ENCODE data around the gene LRRC17. TPM values are rescaled to one million over a fixed set of nuclear protein-coding genes. Genes with fewer than 3 reads are reported as not detected.

Gene LRRC17
- total RNA-seq, 1 donor from 2014 or later, result 27.0 TPM

DNA sequence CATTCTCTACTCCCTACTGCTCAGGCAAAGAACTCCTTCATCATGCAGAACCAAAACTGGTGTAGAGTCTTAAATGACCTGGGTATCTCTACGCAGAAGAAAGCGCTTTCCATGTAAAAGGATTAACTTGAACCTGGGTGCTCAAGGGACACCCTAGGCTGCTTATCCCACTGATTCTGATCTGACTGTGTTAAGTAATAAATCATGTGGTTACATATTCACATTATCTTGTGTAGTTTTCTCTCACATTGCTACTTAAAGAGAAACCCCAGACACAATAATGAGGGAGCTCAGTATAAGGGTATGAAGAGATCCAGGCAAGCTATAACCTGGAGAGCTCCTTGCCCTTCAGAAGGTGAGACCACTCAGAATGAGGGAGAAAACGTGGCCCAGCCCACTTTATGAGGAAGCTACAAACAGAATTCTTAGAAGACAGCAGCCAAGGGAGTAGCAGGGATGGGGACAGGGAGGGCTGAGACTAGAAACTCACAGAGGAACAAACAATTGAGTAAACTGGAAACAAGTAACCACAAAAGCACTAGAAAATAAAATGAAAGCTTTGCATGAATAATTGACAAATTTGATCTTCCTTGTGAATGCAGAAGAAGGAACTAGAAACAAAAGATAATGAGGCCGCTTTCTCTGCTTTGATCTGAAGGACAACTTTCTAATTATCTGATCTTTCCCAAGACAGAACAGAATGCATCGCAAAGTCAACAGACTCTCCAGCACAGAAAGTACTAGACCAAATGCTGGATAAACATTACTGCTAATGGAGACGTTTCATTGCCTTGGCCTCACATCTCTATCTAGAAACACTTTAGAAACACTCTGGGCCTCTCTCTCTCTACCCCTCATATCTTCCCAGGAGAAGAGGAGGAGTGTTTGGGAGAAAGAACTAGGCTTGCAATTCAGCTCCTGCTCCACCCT lies 76.1 kb downstream of the LRRC17 start:
- no peak for DNase-seq

DNA sequence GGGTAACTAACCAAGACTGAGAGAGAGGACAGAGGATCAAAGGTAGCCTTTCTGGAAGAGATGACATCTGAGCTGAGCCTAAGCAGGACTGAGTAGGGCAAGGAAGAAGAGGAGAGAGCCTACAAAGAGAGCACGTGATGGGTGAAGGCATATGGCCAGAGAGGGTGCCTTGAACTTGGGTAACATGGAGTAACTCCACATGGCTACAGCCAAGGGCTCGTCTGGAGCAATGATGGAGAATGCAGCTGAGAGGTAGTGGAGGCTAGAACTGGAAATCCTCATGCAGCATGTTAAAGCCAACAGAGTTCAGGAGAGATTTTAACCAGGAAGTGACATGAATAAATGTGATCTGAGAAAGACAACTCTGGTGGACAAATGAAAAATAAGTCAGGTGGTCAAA lies 77.8 kb downstream of the LRRC17 start:
- no peak for DNase-seq

DNA sequence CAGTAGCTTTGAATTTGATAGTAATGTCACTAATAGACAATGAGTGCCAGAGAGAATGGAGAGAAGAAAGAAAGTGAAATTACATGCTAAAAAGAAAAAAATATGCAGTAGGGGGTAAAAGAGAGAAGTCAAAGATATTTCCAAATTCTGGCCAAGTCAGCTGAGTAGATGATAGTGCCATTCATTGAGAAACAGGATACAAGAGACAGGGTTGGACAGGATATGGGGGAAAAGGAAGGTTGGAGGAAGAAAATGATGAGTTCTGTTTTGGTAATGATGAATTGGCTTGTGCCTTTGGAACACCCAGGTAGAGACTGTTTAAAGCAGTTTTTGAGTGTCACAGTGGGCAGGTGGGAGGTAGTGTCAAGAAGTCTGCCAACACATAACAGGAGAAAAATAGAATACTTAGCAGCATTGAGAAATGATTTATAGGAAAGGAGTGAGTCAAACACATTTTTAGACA lies 78.3 kb downstream of the LRRC17 start:
- no peak for DNase-seq

DNA sequence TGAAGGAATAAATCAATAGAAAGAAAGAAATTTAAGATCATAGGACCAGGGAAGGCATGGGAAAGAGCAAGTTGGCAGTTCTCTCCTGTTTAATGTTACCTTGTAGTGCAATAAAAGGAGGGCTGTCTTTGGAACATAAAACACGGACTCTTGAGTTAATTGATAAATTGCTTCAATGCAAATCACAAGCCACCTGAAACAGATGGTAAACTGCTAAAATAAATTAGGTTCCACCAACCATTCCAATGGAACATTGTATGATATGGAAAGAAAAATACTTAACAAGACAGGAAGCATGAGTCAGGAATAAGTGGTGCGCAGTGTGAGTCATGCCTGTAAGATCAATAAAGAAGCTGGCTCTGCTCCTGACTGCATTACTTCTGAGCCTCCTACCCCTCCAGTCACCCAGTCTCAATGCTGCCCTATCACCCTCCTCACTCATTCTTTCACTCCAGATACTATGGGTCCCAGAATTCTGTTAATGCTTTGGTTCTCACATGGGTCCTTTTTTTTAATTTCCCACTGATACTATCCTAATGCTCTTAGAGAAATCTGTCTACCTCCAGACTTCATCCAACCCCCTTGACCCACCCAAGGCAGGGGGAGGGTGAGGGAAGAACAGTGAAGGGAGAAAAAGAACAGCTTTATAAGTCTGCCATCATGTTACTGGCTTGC lies 78.9 kb downstream of the LRRC17 start:
- DNase-seq, result no peak

DNA sequence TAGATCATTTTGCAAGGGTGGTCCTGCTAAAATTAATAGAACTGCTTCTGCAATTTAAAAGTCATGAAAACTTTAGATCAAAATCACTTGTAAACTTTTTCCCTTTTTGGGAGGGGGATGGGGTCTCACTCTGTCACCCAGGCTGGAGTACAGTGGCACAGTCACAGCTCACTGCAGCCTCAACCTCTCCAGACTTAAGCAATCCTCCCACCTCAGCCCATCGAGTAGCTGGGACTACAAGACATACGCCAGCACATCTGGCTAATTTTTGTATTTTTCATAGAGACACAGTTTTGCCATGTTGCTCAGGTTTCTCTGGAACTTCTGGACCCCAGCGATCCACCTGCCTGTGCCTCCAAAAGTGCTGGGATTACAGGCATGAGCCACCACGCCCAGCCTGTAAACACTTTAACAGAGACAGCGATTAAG lies 79.7 kb downstream of the LRRC17 start:
- DNase-seq, result no peak

DNA sequence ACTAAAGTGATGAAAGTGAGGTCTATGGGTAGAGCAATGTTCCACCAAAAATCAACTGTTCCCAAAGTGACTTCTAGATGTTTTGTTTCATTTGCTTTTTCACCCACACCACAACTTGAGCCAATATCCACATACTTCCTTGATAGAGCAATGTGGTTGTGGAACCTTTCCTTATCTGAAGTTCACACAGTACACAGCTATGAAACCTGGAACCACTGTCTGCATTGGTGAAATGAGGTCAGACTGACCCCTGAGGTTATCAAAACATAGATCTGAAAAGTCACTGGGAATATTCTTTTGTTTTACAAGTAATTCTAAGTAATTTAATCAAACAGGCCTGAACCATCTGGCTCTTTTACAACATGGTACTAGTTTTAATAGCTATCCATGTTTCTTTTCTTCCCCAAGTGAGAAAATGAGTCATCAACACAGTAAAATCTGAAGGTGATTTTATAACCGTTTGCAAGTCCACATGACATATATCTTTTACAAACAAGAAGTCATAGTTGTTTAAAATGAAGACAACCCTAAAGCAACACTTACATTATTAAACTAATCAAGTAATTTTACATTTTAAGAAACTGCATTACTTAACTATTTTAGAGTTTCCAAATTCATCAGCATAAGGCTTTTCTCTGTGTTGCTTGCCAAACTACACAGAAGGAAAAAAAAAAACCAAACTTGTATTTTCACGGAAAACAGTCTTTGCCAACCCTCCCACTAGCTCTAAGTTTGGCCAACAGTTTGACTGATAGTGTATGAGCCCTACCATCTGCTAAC lies 80.3 kb downstream of the LRRC17 start:
- no peak for DNase-seq

DNA sequence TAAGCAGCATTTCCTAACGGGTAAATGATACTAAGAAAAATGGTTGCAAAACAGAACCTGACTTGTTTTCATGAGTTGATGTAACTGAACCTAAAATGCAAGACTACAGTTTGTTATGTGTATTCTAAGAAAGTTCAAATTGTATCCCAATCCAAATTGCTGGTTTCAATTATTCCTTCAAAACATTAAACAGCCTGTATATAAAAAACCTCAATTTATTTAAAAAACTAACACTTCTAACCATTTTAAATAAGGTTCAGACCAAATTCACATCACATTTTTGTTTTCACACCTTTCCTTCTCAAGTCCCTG lies 80.9 kb downstream of the LRRC17 start:
- no peak for DNase-seq

DNA sequence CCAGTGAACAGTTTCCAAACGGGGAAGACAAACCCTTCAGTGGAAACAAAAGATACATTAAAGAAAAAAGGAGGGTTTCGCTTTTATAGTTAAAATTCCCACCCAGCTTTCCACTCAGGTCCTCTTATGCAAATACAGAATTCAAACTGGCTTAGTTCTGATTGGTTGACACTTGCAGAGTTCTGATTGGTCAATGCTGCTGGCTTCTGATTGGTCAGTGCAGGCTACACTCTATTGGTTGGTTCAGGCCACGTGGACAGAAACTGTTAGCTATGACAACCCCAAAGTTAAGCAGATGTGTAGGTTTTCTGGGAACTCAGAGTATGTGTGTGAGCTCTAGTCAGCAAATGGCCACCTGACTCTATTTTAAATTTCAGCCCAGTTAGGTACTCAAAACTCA lies 81.8 kb downstream of the LRRC17 start:
- DNase-seq, result no peak

Other genes with a start within 250 kb of the LRRC17 start
- 3.1 TPM for gene POLR2J2, start 241.3 kb upstream of the LRRC17 start, total RNA-seq
- gene FAM185A, start 164.0 kb upstream of the LRRC17 start, total RNA-seq, result 21.2 TPM
- gene FBXL13, start 161.8 kb downstream of the LRRC17 start, total RNA-seq, result 5.0 TPM
- 49.4 TPM for gene ARMC10, start 162.1 kb downstream of the LRRC17 start, total RNA-seq
- gene NAPEPLD, start 236.1 kb downstream of the LRRC17 start, total RNA-seq, result 20.9 TPM

Measured in occipital lobe (tissue), 2 donors.